GM15510 (cell line): ENCODE results near the gene KREMEN2.

Experiments
- POLR2A ChIP-seq: IDR thresholded peaks from 3 replicates; pipeline ENCODE4 v1.6.1; 2011; ENCODE audit warnings: borderline replicate concordance; ENCODE audit not compliant: insufficient read length; ENCODE audit errors: extremely low read depth

The KREMEN2 gene

DNA sequence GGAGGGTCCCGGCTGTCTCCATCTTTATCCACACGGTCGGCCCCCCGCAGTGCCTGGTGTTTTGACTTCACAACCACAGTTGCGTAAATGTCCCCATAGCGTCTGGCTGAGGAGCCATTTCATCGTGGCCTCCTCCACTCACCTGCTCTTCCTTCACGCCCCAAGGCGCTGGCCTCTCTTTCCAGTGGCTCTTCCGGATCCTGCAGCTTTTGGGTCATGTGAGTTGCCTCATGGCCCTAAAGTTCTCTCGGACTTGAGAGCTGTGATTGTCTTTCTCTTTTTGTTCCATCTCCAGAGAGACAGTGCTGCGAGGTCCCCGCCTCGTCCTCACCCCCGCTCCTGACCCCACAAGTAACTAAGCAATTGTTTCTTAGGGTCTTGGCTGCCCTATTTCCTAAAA, 29.6 kb upstream of the KREMEN2 start:
- no peak for TF ChIP-seq POLR2A

DNA sequence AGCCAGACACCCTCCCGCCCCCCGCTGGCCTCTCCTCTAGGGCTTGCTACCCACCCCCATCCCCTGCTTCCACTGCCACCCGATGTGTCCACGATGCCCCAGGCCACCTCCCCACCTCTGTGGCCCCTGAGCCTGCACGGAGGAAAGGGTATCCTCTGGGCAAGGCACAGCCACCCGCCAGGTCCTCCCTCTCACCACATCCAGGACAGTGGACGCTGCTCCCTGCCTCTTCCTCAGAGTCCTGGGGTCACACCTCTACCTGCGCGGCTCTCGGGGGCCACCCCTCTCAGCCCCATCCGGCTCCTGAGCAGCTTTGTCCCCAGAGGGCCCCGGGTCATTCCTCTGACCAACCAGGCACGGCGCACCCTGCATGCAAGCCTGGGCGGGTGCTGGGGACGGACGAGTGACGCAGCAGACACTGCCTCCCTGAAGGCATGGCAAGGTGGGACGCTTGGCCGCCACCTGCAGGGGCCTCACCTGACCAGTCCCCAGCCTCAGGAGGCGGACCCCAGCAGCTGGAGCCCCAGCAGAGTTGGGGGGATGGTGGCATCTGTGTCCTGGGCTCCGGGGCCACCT, 27.6 kb upstream of the KREMEN2 start:
- no peak for TF ChIP-seq POLR2A

DNA sequence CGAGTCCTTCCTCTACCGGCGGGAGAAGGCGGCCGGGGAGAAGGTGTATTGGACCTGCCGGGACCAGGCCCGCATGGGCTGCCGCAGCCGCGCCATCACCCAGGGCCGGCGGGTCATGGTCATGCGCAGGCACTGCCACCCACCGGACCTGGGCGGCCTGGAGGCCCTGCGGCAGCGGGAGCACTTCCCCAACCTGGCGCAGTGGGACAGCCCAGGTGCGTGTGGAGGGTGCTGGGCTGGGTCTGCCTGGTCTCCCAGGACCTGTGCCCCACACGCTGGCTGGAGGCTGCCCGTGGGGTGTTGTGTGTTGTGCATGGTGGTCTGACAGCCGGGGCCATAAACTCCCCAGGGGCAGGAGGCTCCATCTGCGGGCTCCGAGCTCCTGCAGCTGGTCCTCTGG, 26.9 kb upstream of the KREMEN2 start:
- TF ChIP-seq POLR2A: no peak

DNA sequence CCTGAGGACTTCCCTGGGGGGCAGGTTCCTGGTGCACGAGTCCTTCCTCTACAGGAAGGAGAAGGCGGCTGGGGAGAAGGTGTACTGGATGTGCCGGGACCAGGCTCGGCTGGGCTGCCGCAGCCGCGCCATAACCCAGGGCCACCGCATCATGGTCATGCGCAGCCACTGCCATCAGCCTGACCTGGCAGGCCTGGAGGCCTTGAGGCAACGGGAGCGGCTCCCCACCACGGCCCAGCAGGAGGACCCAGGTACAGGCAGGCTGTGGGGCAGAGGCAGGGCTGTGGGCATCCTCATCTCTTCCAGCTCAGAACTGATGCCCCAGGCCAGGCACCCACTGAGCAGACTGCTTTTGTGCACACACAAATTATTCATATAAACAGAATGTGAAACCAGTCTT, 25.9 kb upstream of the KREMEN2 start:
- no peak for TF ChIP-seq POLR2A

DNA sequence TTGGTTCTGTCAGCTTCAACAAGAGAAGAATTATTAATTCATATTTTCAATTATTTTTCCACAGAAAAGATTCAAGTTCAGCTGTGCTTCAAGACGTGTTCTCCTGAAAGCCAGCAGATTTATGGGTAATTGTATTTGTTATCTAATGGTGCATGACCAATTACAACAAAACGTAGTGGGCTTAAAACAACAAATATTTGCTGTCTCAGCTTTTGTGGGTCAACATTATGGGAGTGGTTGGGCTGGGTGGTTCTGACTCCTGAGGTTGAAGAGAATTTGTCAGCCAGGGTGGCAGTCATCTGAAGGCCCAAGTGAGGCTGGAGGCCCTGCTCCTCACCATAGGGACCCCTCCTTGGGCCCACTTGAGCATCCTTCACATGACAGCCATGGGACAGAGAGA, 24.1 kb upstream of the KREMEN2 start:
- TF ChIP-seq POLR2A: no peak

DNA sequence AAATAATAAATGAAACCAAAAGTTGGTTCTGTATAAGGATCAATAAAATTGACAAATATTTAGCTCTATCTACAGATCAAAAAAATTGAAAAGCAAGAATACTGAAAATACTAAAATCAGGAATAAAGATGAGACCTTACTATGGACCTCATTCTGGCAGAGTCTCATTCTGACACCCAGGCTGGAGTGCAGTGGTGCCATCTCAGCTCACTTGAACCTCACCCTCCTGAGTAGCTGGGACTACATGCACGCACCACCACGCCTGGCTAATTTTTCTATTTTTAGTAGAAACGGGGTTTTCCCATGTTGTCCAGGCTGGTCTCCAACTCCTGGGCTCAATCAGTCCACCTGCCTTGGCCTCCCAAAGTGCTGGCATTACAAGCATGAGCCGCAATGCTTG, 22.0 kb upstream of the KREMEN2 start:
- no peak for TF ChIP-seq POLR2A

DNA sequence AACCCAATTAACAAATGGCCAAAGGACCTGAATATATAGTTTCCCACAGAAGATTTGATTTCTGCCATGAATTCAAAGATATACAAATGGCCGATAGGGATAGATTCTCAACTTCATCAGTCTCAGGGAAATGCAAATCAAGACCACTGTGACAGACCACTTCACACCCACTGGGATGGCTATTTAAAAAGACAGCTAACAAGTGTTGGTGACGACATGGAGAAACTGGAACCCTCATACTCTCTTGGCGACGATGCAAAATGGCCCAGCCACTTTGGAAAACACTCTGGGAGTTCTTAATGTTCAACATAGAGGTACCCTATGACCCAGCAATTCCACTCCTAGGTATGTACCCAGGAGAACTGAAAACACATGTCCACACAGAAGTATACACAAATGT, 17.4 kb upstream of the KREMEN2 start:
- TF ChIP-seq POLR2A: no peak

DNA sequence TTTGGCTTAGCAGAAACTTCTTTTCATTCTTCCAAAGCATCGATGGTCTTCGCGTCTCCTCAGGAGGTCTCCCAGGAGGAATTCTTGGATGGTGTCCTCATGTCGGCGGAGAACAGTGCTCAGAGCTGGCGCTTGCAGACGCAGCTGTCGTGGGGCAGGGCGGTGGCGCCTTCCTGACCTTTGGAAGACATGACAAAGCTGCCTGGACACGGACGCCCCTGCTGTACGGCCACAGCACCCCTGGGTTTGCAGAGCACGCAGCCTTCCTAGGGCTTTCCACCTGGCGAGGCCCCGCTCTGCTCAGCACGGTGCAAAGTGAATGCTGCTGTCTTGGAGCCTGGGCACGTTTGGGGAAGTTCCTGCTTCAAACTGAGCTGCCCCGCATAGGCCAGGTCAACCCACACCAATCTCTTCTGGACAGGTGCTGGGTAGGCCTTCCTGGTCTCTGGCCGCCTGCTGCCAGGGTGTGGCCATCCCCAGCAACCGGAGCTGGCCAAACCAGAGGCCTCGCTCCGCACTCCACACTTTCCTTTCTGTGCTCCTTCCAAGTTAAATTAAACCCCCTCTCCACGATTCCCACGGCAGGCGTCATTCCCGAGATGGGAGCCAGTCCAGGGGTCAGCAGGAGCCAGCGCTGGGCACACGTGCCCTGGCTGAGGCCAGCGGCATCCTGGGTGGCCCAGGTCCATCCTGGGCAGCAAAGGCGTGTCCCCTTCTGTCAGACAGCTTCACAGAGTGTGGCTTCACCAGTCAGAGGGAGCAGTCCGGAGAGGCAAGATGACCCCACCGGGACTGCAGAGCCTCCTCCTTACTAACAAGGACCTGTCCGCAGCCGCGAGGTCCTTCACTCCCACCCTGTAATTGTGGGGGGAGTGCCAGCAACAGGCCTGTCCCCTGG, 15.0 kb upstream of the KREMEN2 start:
- no peak for TF ChIP-seq POLR2A

DNA sequence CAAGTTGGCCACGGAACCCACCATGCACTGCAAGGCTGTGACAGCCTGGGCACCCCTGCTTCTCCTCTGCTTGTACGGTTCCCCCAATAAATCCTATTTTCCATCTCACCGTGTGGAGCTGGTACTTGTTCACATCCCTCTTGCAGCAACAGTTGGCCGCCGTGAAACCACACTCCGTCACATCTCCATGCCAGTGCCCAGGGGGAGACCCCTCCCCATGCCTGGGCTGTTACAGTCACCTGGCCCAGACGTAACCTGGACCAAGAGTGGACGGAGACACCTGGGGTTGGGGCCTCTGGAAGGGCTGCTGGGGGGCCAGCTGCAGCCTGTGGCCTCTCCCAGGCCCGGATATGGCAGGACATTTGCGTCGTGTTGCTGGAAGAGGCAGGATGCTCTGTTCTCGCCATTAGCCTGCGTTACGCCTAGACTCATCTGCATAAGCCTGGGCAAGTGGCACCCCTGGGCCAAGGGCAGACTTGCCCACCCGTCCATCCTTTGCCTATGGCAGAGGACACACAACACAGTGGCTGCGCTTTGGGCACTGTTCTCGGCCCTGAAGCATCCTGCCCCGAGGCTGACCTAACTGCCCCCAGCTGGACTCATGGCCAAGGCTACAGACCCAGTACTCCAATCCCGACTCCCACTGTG, 14.2 kb upstream of the KREMEN2 start:
- no peak for TF ChIP-seq POLR2A

DNA sequence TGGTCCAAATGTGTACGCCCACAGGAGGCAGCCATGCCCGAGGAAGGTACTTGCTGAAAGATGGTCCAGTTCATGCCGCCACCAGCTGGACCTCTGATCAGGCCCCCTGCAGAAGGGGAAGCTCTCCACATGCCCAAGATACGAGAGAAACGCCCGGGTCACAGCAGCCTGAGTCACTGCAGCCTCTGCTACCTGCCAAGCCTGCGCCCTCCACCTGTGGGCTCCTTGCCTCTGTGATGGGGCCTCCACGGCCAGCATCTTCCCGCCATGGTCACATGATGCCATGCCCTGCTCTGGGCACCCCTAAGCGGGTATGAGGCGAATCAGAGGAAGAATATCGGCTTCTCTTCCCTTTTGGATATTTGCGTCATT, 13.7 kb upstream of the KREMEN2 start:
- no peak for TF ChIP-seq POLR2A

DNA sequence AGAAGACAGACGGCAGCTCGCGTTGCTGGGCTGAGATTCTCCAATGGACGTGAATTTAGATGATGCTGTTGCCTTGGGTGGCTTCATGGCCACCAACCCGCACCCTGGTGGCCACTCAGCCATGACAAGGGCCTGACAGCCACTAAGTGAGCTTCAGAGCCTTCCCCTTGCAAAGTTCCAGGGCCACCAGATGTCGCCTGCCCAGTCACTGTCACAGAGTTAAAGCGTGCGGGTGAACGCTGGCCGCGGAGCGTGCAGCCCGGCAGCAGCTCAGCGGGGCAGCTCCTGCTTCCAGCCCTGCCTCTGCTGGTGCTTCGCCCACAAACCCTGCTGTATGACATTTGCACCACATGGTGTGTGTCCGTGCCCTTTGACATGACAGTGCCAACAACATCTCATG, 13.3 kb upstream of the KREMEN2 start:
- no peak for TF ChIP-seq POLR2A

DNA sequence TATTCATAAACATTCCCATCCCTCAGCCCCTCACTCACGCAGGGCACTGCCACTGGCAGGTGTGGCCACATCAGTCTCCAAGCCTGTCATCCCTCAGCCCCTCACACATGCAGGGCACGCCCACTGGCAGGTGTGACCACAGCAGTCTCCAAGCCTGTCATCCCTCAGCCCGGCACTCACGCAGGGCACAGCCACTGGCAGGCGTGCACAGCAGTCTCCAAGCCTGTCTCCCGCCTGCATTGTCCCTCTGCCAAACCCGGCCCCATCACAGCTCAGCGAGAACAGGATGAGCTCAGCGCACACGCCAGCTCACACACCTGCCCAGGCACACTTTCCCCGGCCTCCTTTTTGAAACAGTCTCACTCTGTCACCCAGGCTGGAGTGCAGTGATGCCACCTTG, 11.4 kb upstream of the KREMEN2 start:
- no peak for TF ChIP-seq POLR2A

DNA sequence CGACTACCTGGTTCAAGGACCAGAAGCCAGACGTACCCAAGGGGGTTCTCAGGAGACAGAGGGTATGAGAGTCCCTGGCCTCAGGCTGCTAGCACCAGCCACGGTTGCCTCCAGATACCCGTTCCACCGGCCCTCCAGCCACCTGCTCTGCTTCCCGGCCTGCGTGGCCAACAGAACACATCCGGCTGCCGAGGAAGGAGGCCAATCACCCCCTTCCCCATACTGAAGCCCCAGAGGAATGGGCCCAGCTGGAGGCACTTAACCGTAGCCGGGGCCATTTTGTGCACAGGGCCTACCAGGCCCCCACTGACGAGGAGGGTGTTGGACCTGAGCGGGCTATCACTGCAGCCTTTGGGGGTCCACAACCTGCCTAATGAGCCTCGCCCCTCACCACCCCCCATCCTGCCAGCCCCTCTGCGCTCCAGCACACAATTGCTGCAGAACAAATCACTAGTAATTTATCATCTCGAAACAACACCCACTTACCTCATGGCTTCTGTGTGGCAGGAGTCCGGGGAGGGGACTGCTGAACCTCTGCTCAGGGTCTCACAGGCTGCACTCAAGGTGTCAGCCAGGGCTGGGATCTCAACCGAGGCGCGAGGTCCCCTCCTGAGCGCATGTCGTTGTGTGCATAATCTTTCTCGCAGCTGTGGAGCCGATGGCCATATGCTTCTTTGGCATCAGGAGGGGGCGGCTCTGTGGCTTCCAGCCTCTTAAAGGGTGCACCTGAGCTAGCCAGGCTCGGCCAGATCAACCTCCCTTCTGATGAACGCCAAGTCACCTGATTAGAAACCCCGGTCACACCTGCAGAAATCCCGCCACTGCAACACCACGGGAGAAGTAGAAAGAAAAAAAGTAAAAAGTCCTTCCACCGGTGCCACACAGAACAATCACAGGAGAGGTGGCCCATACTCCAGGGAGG, 10.1 kb upstream of the KREMEN2 start:
- no peak for TF ChIP-seq POLR2A

DNA sequence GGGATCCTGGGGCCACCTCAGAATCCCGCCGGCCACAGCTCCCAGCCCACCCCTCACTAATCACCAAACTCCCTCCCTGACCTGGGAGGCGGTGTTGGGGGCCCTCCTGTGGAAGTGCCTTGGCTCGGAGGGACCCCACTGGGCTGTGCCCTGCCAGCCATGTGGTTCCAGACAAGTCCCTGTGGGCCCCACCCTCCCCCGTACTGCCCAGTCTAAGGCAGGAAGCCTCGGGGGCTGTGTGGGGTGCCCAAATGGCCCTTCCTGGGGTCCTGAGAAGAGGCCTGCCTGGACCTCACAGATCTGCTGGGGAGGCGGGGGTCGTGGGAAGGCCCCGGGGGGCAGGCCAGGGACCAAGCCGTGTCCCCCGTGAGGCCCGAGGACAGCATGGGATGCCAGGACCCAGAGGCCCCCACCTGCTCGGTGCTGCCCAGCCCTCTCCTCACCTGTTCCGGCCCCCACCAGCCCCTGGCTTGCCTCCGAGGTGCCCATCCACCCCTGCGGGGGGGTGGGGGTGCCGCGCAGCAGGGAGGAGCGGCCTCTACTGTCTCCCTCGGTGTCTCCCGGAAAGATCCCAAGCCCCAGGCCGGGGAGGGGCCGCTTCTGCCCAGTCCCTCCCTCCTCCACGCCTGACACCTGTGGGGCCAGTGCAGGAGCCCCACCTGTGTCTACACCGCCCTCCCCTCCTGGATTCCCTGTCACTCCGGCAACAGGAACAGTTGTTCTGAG, 9.3 kb upstream of the KREMEN2 start:
- no peak for TF ChIP-seq POLR2A
